GM18868 (cell line): Measurements from ENCODE around the gene REV3L.
"Not testable (repeated sequence)": the region's sequence is repeated elsewhere in the genome, so short reads cannot be mapped to it uniquely, and the experiment has no call there.

Experiments
- ATAC-seq: cut with Tn5 transposase; IDR thresholded peaks from one replicate; pipeline ENCODE4 v1.9.1; 2021; ENCODE audit warnings: mild to moderate bottlenecking, moderate library complexity; ENCODE audit not compliant: unreplicated experiment

Gene REV3L

DNA sequence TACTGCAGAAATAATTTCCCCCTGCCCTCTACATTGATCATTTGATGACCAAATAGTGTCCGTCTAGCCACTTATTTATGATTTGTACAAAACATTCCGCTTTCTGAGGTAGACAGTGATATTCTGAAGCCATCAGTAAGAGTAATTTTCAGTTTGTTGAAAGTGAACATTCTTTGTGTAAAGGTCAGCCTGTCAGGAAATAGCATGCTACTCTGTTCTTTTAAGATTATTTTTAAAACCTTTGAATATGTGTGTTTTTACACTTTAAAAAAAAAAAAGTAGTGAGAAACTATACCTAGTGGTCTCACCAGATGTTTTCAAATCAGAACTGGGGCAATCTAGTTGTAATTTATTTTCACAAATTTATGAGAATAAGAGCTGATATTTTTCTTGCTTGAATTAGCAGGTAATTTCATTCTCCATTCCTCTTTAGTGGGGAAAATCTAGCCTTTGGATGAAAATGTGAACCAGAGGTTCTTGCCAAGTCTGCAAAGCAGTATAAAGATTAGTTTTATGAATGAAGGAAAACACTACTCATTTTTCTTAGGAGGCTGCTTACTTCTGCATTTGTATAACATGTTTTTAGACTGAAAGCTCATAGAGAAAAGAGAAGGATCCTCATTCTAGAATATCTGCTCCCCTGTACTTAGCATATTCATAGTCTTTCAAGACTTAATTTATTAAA is 12.1 kb upstream of the REV3L start:
- ATAC-seq: no peak

DNA sequence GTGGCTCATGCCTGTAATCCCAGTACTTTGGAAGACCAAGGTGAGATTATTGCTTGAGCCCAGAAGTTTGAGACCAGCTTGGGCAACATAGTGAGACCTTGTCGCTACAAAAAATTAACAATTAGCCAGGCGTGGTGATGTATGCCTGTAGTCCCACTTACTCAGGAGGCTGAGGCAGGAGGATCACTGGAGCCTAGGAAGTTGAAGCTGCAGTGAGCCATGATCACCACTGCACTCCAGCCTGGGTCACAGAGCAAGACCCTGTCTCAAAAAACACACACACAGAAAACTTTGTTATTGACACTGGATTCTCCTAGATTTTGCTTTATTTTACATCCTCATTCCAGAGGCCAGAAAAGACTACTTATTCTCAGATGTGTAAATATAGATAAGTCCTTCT is 9.5 kb upstream of the REV3L start:
- no peak for ATAC-seq

GRCh38 chr6:111490067-111490466 is 7.0 kb upstream of the REV3L start:
- no peak for ATAC-seq

DNA sequence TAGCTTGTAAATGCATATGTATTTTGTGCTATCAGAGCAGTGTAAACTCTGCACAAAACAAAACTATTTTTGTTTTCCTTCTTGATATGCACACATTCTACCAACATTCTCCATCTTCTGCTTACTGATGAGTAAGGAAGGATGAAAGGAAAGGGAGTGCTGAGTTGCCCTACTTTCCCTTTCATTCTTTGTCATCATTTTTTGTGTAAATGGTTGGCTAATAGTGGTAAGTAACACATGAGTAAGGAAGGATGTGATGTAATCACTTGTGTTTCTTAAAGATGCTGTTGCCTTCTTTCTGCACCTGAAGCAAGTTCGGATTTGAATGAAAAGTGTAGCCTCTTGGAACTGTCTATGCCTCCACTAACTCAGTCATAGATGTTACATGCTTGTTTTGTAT is 4.6 kb upstream of the REV3L start:
- peak; percentile 30 for ATAC-seq

GRCh38 chr6:111486921-111487320 is 3.9 kb upstream of the REV3L start:
- no peak for ATAC-seq

DNA sequence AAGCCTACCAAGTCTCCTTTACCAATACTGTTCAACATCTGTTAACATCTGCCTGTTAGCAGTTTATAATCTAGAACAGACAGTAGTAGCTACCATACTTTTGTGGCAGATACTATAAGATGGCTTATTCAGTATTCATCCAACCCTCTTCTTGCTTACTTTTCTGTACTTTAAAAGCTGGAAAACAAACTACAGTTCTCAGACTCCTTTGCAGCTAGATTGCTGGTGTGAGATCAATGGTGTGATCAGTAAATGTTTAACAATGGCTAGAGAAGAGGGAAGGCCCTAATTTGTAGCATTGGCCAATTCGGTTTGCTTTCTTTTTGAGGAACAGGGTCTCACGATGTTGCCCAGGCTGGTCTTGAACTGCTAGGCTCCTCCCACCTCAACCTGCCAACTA is 3.5 kb upstream of the REV3L start:
- ATAC-seq: no peak

GRCh38 chr6:111485342-111485741 is 2.3 kb upstream of the REV3L start:
- ATAC-seq: no peak

- ATAC-seq: no peak
Measured at GRCh38 chr6:111484633-111484930, 1.6 kb upstream of the REV3L start.

DNA sequence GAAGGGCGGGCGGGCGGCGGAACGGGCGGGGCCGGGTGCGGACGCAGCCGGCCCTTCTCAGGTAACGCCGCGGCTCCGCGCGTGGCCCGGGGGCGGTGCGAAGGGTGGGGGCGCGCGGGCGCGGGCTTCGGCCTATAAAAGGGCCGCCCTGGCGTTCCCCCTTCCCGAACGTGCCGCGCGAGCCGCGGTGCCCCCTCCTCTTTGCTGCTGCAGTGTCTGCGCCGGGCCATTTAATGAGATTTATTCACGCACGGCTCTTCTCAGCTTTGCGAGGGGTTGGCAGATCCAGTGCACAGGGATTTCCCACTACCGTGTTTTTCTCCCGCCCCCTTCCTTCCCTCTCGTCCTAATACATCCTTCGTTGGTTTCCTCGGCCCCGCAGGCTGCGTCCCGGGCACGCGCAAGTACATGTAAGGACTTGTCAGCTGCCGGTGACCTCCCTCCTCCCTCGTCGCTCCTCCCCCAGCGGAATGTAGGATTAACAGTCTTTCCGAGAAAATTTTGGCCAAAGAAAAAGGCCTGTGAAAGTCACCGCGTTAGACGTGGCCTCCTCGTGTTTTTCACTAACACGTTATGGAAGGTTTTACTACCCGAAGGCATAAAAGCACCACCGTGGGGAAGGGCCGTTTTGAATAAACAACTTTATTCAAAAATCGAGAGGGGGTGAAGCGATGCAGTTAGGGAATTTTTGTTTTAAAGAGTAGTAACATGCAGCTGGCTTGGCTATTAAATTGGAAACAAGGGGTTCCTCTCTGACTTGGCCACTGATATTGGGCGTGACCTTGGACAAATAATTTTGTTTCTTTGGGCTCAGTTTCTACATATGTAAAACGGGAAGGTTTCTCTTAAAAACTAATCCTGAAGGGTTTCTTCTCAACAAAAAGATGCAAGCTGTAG is 966 bp upstream of the REV3L start:
- ATAC-seq: peak; percentile 54

DNA sequence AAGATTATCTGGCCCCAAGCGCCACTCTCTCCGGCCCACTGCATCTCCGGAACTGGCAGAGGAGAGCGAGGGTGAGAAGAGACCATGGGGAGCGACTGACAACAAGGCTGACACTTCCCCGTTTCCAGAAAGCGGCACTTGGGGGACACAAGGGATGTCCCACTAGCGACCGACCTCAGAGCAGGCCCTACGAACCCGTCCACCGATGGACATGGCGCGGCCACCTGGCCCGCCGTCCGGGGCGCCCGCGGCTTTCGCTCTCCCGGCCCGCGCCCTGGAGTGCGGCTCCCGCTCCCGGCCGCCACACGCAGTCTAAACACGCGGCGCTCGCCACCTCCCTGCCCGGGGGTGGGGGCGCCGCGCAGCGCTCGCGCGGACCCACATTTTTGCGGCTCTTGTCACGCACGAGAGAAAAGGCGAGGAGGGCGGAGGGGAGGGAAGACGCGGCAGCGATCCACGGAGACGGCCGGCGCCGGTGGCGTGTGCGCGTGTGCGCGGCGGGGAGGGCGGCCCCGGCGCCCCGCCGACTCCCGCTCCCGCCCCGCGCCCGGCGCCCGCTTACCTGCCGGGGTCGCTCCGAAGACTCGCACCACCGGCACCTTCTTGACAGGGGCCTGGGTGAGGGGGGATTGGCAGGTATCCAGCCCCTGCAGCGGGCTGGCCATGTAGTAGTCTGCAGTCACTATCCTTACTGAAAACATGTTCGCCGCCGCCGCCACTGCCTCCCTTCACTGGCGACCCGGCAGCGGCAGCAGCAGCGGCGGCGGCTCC is 645 bp downstream of the REV3L start:
- ATAC-seq: peak; percentile 13

GRCh38 chr6:111481836-111482187 is 1.2 kb downstream of the REV3L start:
- no peak for ATAC-seq

GRCh38 chr6:111480988-111481822 is 1.8 kb downstream of the REV3L start:
- ATAC-seq: no peak

GRCh38 chr6:111478749-111479148 is 4.3 kb downstream of the REV3L start:
- ATAC-seq: no peak

GRCh38 chr6:111478064-111478476 is 4.9 kb downstream of the REV3L start:
- no peak for ATAC-seq

- peak; percentile 49 for ATAC-seq
Measured at GRCh38 chr6:111477481-111477938, 5.5 kb downstream of the REV3L start.

- not testable (repeated sequence) for ATAC-seq
Measured at GRCh38 chr6:111476061-111476460, 7.0 kb downstream of the REV3L start.

DNA sequence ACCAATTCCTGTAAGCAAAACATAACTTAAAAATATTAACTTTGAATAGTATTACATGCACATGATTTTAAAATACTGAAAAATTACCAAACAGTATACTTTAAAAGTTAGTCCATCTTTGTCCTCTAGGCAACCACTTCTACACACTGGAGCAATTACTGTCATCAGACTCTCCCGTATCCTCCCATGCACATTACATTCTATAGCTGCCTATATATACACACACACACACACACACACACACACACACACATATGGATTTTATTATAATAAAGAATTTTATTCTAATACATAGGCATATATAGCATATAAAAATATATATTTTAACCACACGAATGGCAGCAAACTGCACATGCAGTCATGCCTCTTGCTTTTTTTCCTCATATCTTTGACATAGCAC is 8.2 kb downstream of the REV3L start:
- ATAC-seq: no peak

- no peak for ATAC-seq
Measured at GRCh38 chr6:111474106-111474505, 8.9 kb downstream of the REV3L start.

- no peak for ATAC-seq
Measured at GRCh38 chr6:111472933-111473435, 10.0 kb downstream of the REV3L start.

- no peak for ATAC-seq
Measured at GRCh38 chr6:111471958-111472357, 11.1 kb downstream of the REV3L start.

DNA sequence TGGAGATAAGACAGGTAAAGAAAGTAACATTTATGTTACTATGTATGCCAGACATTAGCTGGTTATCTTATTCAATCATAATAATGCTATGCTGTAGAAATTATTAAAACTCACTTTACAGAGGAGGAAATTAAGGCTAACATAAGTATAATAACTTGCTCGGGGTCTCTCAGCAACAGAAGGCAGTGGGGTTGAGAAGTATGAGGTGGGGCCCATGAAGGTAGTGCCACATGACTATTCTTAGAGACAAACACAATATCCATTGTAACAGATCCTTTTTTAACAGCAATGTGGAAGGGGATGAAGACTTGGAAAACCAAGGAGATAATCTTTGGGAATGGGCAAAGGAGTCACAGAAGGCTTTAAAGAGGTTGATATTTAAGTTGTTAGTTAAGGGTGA is 11.5 kb downstream of the REV3L start:
- no peak for ATAC-seq
